Measurements from ENCODE around the gene BDH1.

GRCh38 chr3:197495059-197495455 lies 60.7 kb downstream of the BDH1 start:
- no peak for TF ChIP-seq POLR2A (IDR thresholded peaks at IDR 0.05; ENCODE audit: control extremely low read depth in 1 of 2, low read depth in 2 of 2, low read length in 2 of 2)
- TF ChIP-seq CTCF (IDR thresholded peaks at IDR 0.05; ENCODE audit: control extremely low read depth in 1 of 3, insufficient read depth in 1 of 3, low read depth in 1 of 3, low read length in 3 of 3): no peak
- TF ChIP-seq TCF12 (IDR thresholded peaks at IDR 0.05; ENCODE audit: low read depth, low read length): no peak
- TF ChIP-seq ZNF274 (IDR thresholded peaks at IDR 0.05; ENCODE audit: borderline replicate concordance, extremely low read depth, low read length): no peak
- no peak for TF ChIP-seq SP2 (IDR thresholded peaks at IDR 0.05; ENCODE audit: low read length)
- TF ChIP-seq ATF3 (IDR thresholded peaks at IDR 0.05; ENCODE audit: insufficient read depth, low read depth, low read length): no peak
